ENCODE results near the gene RNFT2.
"Not testable (repeated sequence)": the region's sequence is repeated elsewhere in the genome, so short reads cannot be mapped to it uniquely, and the experiment has no call there.

The RNFT2 gene

GRCh38 chr12:116798719-116799118 lies 60.6 kb downstream of the RNFT2 start:
- DNase-seq, result no peak

DNA sequence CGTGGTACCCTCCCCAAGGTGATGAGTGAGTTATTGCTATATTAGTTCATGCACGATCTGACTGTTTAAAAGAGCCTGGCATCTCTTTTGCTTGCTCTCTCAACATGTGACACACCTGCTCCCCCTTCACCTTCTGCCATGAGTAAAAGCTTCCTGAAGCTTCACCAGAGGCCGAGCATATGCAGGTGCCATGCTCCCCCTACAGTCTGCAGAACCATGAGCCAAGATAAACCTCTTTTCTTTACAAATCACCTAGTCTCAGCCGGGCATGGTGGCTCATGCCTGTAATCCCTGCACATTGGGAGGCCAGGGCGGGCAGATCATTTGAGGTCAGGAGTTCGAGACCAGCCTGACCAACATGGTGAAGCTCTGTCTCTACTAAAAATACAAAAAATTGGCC lies 61.8 kb downstream of the RNFT2 start:
- no peak for DNase-seq

DNA sequence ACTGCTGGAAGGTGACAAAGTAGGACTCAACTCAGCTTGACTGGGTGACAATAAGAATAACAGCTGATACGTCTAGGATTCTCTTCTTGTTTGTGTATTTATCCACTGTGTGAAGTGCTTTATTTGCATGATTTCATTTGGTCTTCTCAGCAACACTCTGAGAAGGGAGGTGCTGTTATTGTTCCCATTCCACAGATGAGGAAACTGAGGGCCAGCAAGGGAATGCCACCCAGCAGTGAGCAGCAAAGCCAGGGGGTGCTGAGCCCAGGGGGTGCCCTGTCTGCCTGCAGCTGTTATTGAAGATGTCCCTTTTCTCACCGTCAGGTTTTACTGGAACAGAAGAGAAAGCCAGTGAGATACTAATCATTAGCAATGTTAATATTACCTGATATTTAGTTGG lies 62.8 kb downstream of the RNFT2 start:
- DNase-seq, result no peak

DNA sequence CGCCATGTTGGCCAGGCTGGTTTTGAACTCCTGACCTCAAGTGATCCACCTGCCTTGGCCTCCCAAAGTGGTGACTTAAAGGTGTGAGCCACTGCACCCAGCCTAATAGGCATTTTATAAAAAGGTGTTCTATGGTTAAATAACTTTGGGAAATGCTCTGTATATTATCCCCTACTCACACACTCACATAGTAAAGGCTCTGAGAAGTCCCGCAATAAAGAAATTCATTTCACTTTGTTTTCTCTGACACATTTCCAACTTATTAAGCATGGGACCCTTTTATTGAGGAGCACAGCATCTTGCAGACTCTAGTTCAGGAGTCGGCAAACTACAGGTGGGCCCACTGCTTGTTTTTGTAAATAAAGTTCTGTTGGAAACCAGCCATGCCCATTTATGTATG lies 63.9 kb downstream of the RNFT2 start:
- DNase-seq, result no peak

DNA sequence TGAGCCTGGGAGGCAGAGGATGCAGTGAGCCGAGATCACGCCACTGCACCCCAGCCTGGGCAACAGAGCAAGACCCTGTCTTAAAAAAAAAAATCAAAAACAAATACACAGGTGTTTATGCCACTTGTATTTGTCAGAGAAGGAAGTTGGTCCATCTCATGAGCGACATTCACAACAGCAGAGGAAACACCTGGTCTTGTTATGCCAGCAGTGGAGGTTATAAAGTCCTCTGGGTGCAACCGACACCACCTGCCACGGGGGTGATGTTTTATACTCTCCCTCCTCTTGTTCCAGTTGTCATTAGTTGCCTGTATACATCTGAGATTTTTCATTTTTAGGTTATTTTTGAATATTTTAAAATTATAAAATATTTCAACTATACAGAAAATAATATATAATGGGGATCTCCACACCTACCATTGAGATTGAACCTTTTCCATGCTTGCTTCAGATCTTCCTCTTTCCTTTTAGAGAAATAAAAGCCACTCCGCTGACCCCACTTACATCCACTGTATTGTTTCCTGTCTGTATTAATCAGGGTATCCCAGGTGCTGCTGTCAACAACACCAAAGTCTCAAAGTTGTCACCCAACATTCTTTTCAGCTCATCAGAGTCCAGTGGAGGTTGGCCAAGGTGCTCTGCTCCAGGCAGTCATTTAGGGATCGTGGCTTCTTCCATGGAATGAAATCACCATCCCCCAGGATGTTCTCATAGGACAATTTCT lies 65.1 kb downstream of the RNFT2 start:
- no peak for DNase-seq

GRCh38 chr12:116804051-116804450 lies 65.9 kb downstream of the RNFT2 start:
- no peak for DNase-seq

DNA sequence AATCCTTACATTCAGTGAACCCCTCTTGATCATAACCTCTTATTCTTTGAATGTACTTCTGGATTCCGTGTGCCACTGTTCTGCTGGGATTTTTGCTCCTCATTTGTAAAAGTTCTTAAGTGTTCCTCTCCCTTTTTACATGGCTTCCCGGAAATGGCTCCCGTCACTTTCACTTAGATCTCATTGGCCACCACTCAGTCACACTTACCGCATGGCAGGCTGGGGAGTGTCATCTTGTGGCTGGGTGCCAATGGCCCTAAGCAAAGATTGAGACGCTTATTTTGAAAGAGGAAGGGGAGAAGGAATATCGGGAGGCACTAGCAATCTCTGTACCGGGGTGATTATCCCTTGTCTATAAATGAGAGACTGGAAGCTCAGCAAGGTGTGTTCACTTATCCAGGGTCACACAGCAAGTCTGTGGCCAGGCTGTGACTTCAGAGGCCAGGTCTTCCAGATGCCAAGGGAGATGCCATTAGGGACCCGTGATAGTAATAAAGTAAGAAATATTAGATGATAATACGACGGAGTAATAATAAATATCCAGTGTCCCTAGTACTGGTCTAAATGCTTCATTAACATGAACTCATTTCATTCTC lies 68.8 kb downstream of the RNFT2 start:
- DNase-seq, result no peak

DNA sequence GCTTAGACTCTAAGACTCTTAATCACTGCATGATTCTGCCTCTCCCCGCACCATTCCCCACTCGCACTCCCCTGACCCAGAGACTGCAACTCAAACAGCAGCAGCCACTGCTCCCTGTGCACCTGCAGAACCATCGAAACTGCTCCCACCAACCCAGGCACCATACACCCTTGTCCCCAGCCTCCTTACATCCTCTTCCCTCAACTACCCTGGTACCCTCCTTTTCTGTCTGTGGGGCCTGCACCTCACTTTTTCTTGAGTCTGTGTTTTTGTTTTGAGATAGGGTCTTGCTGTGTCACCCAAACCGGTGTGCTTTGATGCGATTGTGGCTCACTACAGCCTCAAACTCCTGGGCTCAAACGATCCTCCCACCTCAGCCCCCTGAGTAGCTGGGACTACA lies 69.4 kb downstream of the RNFT2 start:
- DNase-seq, result no peak

DNA sequence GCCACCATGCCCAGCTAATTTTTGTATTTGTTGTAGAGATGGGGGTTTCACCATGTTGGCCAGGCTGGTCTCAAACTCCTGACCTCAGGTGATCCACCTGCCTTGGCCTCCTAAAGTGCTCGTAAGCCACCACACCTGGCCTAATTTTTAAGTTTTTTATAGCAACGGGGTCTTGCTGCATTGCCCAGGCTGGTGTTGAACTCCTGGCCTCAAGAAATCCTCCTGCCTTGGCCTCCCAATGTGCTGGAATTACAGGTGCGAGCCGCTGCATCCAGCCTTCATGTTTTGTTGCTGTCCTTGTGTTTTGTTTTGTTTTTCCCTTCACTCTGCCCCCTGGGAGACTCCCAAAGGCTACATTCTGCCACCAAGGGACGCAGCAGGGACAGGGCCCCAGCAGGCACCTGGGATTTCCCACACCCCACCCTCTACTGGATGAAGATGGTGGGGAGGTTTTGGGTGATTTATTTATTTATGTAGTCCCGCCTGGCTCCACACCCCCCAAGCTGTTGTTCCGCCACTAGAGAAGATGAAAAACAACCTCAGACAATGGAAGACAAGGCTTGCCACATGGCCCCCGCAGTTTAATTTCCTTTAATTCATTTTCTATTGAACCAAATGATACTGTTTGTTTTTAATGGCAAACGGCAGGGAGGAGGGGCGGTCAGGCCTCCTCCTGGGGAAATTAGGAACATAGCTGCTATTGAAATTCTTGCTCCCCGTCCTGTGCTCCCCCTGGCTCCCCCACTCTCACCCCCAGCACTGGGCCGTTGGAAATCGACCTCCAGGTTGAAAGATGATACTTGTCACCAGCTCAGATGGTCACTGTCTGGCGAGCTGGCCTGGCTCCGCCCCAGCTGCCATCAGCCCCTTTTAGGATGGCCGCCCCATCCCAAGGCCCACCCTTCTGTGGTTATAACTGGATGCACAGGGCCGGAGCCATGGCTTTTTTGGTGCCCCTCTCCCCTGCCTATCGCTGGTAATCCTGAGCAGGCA lies 70.3 kb downstream of the RNFT2 start:
- DNase-seq, result no peak

GRCh38 chr12:116812238-116812637 lies 74.1 kb downstream of the RNFT2 start:
- no peak for DNase-seq

- DNase-seq, result no peak
These were observed 75.3 kb downstream of the RNFT2 start for GRCh38 chr12:116813271-116814041.

DNA sequence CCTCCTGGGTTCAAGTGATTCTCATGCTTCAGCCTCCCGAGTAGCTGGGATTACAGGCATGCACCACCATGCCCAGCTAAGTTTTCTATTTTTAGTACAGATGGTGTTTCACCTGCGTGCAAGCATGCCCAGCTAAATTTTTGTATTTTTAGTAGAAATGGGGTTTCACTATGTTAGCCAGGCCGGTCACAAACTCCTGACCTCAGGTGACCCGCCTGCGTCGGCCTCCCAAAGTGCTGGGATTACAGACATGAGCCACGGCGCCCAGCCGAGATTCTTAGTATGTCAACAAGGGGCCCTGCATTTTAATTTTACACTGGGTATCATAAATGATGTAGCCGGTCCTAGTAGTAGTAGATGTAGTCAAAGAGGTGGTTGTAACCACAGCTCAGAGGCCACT lies 76.7 kb downstream of the RNFT2 start:
- not testable (repeated sequence) for DNase-seq

DNA sequence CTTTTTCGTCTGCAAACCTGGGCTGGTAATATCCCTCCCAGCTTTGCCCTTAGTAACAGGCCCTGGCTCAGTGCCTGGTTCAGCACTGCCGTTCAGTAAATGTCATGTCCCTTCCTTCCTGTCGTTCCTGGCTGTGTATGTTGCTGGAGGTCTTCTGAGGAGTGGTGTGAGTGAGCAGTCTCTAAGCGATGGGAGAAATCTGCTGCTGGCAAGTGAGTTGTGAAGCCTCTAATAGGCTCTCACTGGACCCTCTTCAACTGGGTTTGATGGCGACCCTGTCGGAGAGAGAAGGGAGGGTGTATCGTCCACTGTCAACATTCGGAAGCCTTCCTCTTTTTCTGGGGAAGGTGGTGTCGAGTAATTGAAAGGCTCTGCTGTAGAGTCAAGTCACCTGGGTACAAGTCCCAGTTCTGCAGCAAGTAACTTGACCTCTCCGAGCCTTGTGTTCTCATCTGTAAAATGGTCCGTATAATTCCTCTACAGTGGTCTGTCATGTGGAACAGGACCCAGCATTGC lies 80.3 kb downstream of the RNFT2 start:
- DNase-seq, result peak; percentile 1

DNA sequence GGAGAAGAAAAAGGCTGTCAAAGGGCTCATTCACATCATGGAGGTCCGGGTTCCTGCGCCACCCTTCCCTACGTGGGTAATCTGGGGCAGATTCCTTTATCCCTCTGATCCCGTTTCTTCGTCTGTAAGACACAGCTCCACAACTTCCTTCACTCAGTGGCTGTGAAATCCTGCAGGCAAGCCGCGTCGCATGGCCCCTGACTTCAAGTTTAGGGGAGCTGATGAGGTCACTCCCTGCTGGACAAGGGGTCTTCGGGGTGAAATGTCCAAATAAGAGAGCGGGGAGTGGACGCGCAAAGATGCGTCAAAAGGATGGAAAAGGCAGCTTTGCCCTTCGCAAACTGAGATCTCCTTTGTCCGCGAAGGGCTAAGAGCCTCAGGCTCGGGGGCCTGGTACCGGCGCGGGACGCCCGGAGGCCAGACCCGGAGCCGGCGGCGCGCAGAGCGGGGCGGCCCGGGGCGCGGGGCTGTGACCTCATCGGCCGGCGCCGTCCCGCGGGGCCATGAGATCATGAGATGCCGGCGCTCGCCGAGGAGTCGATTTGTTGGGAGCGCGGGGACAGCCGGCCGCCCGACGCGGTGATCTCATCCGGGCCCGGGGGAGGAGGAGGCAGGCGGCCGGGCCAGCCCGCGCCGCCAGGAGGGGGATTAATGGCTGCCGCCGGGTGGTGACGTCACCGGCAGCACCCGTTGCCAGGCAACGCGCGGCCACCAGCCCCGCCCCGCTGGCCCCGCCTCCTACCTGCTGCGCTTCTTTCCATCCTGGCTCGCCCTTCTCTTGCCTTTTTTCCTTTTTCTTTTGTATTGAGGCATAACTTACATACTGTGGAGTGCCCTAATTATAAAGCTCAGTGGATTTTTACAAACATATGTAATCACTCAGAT lies 81.1 kb downstream of the RNFT2 start:
- DNase-seq, result peak; percentile 88

DNA sequence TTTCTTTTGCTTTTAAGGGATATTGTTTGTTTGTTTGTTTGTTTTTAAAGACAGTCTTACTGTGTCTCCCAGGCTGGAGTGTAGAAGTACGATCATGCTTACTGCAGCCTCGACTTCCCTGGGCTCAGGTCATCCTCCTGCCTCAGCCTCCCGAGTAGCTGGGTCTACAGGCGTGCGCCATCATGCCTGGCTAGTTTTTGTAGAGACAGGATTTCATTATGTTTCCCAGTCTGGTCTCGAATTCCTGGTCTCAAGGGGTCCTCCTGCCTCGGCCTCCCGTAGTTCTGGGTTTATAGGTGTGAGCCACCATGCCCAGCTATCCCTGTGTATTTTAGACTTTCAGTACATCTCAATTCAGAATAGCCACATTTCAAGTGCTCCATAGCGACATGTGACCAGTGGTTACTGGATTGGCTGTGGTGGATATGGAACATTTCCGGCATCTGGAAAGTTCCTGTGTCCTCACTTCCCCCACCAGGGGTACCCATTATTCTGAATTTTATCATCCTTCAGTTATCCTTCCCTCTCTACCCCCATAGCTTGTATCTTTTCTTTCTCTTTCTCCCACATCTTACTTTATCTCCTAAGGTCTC lies 82.0 kb downstream of the RNFT2 start:
- no peak for DNase-seq

- DNase-seq, result no peak
These were observed 83.2 kb downstream of the RNFT2 start for GRCh38 chr12:116821291-116821690.

DNA sequence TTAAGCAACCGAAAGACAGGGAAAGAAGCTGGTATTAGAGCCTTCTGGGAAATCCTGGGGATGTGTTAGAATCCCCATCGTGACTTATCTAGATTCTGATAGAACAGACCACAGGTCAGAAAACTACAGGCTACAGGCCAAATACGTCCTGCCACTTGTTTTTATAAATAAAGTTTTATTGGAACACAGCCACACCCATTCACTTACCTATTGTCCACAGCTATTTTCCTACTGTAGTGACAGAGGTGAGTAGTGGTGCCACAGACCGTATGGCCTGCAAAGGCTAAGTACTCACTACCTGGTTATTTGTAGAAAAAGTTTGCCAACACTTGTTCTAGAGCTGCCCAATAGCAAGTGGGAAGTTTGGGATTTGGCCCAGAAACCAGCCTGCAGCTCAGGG lies 89.3 kb downstream of the RNFT2 start:
- no peak for DNase-seq

GRCh38 chr12:116832353-116832752 lies 94.2 kb downstream of the RNFT2 start:
- DNase-seq, result no peak

DNA sequence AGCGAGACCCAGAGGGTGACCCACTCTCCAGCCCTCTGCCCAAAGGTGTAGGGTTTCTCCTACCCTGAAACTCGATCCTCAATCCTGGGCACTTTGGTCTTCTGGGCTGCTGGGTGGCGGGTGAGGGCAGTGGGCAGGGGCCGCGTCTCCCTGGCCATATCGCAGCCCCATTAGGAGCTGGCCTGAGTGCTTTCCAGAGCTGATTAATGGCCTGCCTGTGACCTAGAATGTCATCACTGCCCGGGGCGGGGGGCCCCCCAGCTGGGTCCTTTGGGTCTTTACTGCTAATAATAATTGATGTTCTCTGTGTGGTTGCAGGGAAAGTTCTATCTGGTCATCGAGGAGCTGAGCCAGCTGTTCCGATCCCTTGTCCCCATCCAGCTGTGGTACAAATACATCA lies 95.4 kb downstream of the RNFT2 start:
- no peak for DNase-seq

DNA sequence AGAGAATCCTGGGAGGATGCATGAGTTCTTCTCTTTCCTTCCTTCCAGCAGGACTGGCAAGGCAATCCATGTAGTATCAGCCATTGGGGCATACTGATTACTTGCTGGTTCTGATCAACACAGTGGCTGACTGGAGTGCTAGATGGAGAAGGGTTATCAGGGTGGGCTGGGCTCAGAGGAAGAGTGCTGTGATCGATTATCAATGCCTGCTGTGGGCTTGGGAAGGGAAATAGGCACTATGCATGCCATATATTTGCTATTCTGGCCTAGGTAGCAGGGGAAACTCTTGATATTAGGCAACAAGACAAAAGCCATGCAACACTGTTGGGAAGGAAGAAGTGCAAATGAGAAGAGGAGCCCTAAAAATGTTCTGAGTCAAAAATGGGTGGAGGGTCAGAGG lies 97.4 kb downstream of the RNFT2 start:
- no peak for DNase-seq

DNA sequence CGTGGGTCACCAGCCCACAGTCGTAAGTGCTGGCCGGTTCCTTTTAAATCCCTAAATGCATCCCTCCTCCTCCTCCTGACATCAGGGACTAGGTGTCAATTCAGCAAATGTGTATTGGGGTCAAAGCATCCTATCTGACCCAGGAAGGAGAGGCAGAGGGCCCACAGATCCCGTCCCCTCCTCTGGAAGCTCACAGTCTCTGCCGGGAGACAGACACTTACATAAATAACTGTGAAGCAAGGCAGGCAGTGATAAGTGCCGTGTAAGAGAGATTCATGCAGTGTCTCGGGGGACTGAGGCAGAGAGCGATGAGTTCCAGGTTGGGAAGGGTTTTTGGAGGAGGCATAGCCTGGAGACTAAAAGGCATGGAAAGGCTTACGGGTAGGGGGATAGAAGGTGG lies 99.0 kb downstream of the RNFT2 start:
- DNase-seq, result no peak

Data from activated T-cell treated with anti-CD3 and anti-CD28 coated beads for 4 hours (primary cell).